Transverse colon (tissue), 3 donors: ENCODE data around the gene MRPL14.

Source experiments
- EP300 ChIP-seq: sonication (generic); formaldehyde crosslinking; IDR thresholded peaks from one replicate; pipeline ENCODE4 v1.6.1; 2017; ENCODE audit warnings: antibody characterized with exemption, low read depth
- POLR2A ChIP-seq: fragments of 450-650 bp; IDR thresholded peaks from one replicate; pipeline ENCODE4 v1.6.1; 2016; ENCODE audit warnings: antibody characterized with exemption, mild to moderate bottlenecking, moderate library complexity
- TF ChIP-seq, protein P1 (sequence below), 5 experiments: fragments of 200-600 bp in 3 of 5; fragments of 450-650 bp in 2 of 5; sonication (generic) in 3 of 5; IDR thresholded peaks; 1 replicate in 2 of 5; 2 replicates in 3 of 5; pipeline ENCODE4 v1.5.1; 2016 to 2017; ENCODE audit warnings: antibody characterized with exemption in 5 of 5, inconsistent platforms in 3 of 5, mild to moderate bottlenecking in 2 of 5, moderate library complexity in 1 of 5

DNA sequence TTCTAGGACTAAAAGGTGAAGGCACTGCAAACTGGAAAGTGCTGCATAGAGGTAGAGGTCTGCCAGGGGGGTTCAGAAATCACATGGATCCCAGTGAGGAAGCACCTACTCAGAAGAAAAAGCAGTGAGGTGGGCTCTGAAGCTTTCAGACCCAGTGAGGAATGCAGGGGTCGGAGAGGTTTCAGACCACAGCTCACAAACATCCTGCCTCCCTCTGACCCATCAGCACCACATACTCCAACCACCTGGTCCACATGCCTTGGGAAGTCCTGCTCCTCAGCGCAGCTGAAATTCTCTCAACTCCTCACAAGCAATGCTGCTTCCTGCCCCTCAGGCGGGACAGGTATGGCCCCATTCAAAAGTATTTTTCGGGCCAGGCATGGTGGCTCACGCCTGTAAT lies 20.2 kb downstream of the MRPL14 start:
- no peak for TF ChIP-seq POLR2A
- TF ChIP-seq EP300 = no peak
- TF ChIP-seq, protein P1, sequence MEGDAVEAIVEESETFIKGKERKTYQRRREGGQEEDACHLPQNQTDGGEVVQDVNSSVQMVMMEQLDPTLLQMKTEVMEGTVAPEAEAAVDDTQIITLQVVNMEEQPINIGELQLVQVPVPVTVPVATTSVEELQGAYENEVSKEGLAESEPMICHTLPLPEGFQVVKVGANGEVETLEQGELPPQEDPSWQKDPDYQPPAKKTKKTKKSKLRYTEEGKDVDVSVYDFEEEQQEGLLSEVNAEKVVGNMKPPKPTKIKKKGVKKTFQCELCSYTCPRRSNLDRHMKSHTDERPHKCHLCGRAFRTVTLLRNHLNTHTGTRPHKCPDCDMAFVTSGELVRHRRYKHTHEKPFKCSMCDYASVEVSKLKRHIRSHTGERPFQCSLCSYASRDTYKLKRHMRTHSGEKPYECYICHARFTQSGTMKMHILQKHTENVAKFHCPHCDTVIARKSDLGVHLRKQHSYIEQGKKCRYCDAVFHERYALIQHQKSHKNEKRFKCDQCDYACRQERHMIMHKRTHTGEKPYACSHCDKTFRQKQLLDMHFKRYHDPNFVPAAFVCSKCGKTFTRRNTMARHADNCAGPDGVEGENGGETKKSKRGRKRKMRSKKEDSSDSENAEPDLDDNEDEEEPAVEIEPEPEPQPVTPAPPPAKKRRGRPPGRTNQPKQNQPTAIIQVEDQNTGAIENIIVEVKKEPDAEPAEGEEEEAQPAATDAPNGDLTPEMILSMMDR (IDR thresholded peaks at IDR 0.05) = no peak
